Endothelial cell of umbilical vein (primary cell): Measurements from ENCODE around the gene KRT17. TPM values are rescaled to one million over a fixed set of nuclear protein-coding genes. Genes with fewer than 3 reads are reported as not detected.
"Not testable (repeated sequence)": the region's sequence is repeated elsewhere in the genome, so short reads cannot be mapped to it uniquely, and the experiment has no call there.

Experiments
- BruUV-seq: library from RNA; stranded (reverse); fragments of 400-500 nt; replicated peaks from 2 replicates; lab custom pipeline; 2021; lab: Mats Ljungman, UMichigan
- CTCF ChIA-PET: fragments of 300-600, 350-600 bp; sonication (Branson Sonifier 250); formaldehyde crosslinking; loops from one replicate; lab custom pipeline; 2021; ENCODE audit warnings: antibody characterized with exemption, inconsistent platforms; lab: Charles Lee
- POLR2A ChIA-PET: fragments of 300-600, 350-600 bp; sonication (Branson Sonifier 250); formaldehyde crosslinking; loops from one replicate; lab custom pipeline; 2021; ENCODE audit warnings: antibody characterized with exemption, inconsistent platforms; lab: Charles Lee
- DNase-seq: peaks from one replicate; pipeline ENCODE4 v3.0.0-alpha.2; 2011; ENCODE audit warnings: low read depth, low spot score
- FAIRE-seq: peaks from 2 replicates; lab custom pipeline; 2011; peaks lifted over from hg19 to GRCh38; lab: Jason Lieb, UNC
- H2AFZ ChIP-seq: 2 replicates; pipeline ENCODE4 v1.6.0; 2012; ENCODE audit warnings: low read depth, low read length, control low read depth, inconsistent platforms
- H3K27ac ChIP-seq: 2 replicates; pipeline ENCODE4 v1.5.1; 2011; ENCODE audit warnings: low read depth, mild to moderate bottlenecking, control low read depth, low read length, moderate library complexity; ENCODE audit not compliant: insufficient read depth
- H3K27me3 ChIP-seq, 2 experiments: 2 replicates each; pipeline versions ENCODE4 v1.6.0 to v1.6.1; 2011; ENCODE audit warnings: low read length in 2 of 2, mixed read lengths in 1 of 2; ENCODE audit not compliant: control insufficient read depth in 2 of 2, insufficient read depth in 2 of 2
- H3K36me3 ChIP-seq, 2 experiments: 2 replicates in 1 of 2; 3 replicates in 1 of 2; pipeline ENCODE4 v1.5.1; 2011; ENCODE audit warnings: low read length in 2 of 2, mild to moderate bottlenecking in 1 of 2, moderate library complexity in 1 of 2; ENCODE audit not compliant: control insufficient read depth in 2 of 2, insufficient read depth in 2 of 2; ENCODE audit errors: extremely low read depth in 1 of 2
- H3K4me1 ChIP-seq: 3 replicates; pipeline ENCODE4 v1.5.1; 2011; ENCODE audit warnings: mild to moderate bottlenecking, low read length; ENCODE audit not compliant: control insufficient read depth, insufficient read depth; ENCODE audit errors: extremely low read depth
- H3K4me2 ChIP-seq: 2 replicates; pipeline ENCODE4 v1.6.1; 2011; ENCODE audit warnings: low read length, control low read depth, mixed read lengths; ENCODE audit not compliant: insufficient read depth
- H3K4me3 ChIP-seq, 3 experiments: fragments of 200-600 bp in 1 of 3; sonication (generic), shearing (Covaris generic) in 1 of 3; replicated peaks in 1 of 3; 2 replicates each; pipeline ENCODE4 v1.5.1; 2011 to 2016; ENCODE audit warnings: control low read depth in 3 of 3, low read length in 3 of 3, mild to moderate bottlenecking in 2 of 3, inconsistent platforms in 1 of 3, low read depth in 1 of 3, moderate library complexity in 1 of 3; ENCODE audit not compliant: insufficient read depth in 1 of 3
- H3K79me2 ChIP-seq: 2 replicates; pipeline ENCODE4 v1.6.0; 2012; ENCODE audit warnings: low read length, inconsistent platforms; ENCODE audit not compliant: control insufficient read depth, insufficient read depth
- H3K9ac ChIP-seq: replicated peaks from 2 replicates; pipeline ENCODE3; 2011; ENCODE audit warnings: low read length, control low read depth; ENCODE audit not compliant: insufficient read depth; ENCODE audit errors: extremely low read depth
- H3K9me1 ChIP-seq: replicated peaks from 3 replicates; pipeline ENCODE4 v1.6.0; 2011; ENCODE audit warnings: mild to moderate bottlenecking, low read length; ENCODE audit not compliant: control insufficient read depth, insufficient read depth; ENCODE audit errors: extremely low read depth
- H3K9me3 ChIP-seq: replicated peaks from 2 replicates; pipeline ENCODE4 v1.5.1; 2012; ENCODE audit warnings: low read length, inconsistent platforms; ENCODE audit not compliant: control insufficient read depth, insufficient read depth
- H4K20me1 ChIP-seq: replicated peaks from 2 replicates; pipeline ENCODE3; 2011; ENCODE audit warnings: mild to moderate bottlenecking, low read length; ENCODE audit not compliant: control insufficient read depth, insufficient read depth; ENCODE audit errors: extremely low read depth
- MYC ChIP-seq: IDR thresholded peaks from one replicate; pipeline ENCODE4 v1.6.1; 2011; ENCODE audit warnings: mild to moderate bottlenecking, low read depth, low read length
- POLR2A ChIP-seq: IDR thresholded peaks from 2 replicates; pipeline ENCODE4 v1.6.1; 2012; ENCODE audit warnings: low read depth, mild to moderate bottlenecking, control low read depth, low read length
- dilution Hi-C: fragments of 300-500 bp; cut with MboI; formaldehyde crosslinking; loops from one replicate; pipeline ENCODE4 v1.15.0; 2019; ENCODE audit warnings: low sequenced_read_pairs; ENCODE audit not compliant: extremely low pct_ligation_motif_present
- intact Hi-C: fragments of 100-400 bp; cut with micrococcal nuclease; formaldehyde crosslinking; loops from one replicate; pipeline ENCODE4 v1.10.0; 2022
- polyA plus RNA-seq, 4 experiments: library from polyadenylated mRNA; depleted of rRNA in 3 of 4; stranded (reverse) in 3 of 4; unstranded in 1 of 4; fragments of >200 nt; gene quantifications; 2 replicates each; pipeline versions ENCODE4 v1.2.1 to v1.2.3, GENCODE V29; 2011 to 2012; ENCODE audit warnings: missing spikeins in 1 of 4
- total RNA-seq: library from RNA; stranded (reverse); gene quantifications from 2 replicates; pipeline ENCODE4 v1.2.3, GENCODE V29; 2021

The KRT17 gene
- total and polyA plus RNA-seq, 2 donors (not counting 3 experiments of a cell fraction or from before 2014, with no cell fraction given) = 0.83 to 1.6 TPM

- H2AFZ ChIP-seq, H3K36me3 ChIP-seq, H3K4me3 ChIP-seq, H4K20me1 ChIP-seq, intact Hi-C loops, H3K4me2 ChIP-seq, H3K79me2 ChIP-seq, H3K9ac ChIP-seq, H3K27ac ChIP-seq, POLR2A ChIA-PET, H3K4me1 ChIP-seq, DNase-seq, H3K27me3 ChIP-seq, dilution Hi-C loops, BruUV-seq, FAIRE-seq, H3K9me3 ChIP-seq, CTCF ChIA-PET, H3K9me1 ChIP-seq: not testable (repeated sequence)
Measured at GRCh38 chr17:41626028-41626913, 1.9 kb upstream of the KRT17 start.

GRCh38 chr17:41625602-41626001 is 1.2 kb upstream of the KRT17 start:
- no peak overlapping the region for H3K27ac ChIP-seq
- dilution Hi-C loops = no loop called here
- no peaks in the 10 kb centered on the region for H3K27me3 ChIP-seq
- H3K9me3 ChIP-seq = no peaks in the 10 kb centered on the region
- H3K4me1 ChIP-seq = no peaks in the 10 kb centered on the region
- ChIA-PET POLR2A (no interaction called here), CTCF (no interaction called here)
- H2AFZ ChIP-seq = no peak overlapping the region
- H3K79me2 ChIP-seq = no peaks in the 10 kb centered on the region
- FAIRE-seq (no peak), DNase-seq (no peak)
- no peak overlapping the region for H3K4me3 ChIP-seq
- H3K9me1 ChIP-seq = no peaks in the 10 kb centered on the region
- H3K9ac ChIP-seq = no peak overlapping the region
- no peak for TF ChIP-seq MYC
- no peak for TF ChIP-seq POLR2A
- no TSS peak for BruUV-seq
- no peak overlapping the region for H3K4me2 ChIP-seq
- intact Hi-C loops = no loop called here
- H4K20me1 ChIP-seq = no peaks in the 10 kb centered on the region
- no peaks in the 10 kb centered on the region for H3K36me3 ChIP-seq

DNA sequence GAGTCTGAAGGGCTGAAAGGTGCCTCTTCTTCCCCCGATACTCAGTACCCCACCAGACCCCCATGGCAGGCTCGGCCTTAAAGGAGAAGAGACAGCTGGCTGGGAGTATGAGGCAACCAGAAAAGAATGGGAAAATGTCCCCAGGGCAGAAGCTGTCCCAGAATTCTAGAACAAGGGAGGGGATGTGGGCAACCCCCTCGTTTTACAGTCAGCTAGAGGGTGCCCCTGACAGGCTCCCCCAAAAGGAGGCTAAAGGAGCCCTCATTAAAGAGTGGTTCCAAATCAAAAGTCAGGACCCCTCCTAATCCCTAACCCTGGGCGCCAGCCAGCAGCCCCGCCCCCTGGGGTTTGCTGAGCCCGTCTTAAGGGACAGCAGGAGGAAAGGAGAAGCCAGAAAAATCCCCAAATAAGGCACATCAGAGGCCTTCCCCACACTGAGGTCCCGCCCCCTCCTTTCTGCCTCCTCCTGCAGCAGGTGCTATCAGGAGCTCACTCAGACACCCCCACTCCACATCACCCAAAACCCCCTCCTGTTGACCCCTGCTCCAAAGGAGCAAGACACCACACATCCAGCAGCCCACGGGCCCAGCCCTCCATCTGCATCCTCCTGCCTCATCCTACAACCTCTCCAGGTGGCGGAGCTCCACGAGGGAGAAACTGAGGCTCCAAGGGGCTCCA is 1.1 kb downstream of the KRT17 start:
- DNase-seq, H3K4me3 ChIP-seq, H3K9ac ChIP-seq, H3K36me3 ChIP-seq, H2AFZ ChIP-seq, POLR2A ChIA-PET, H3K9me3 ChIP-seq, BruUV-seq, intact Hi-C loops, H4K20me1 ChIP-seq, FAIRE-seq, H3K9me1 ChIP-seq, H3K79me2 ChIP-seq, H3K4me2 ChIP-seq, H3K4me1 ChIP-seq, dilution Hi-C loops, H3K27me3 ChIP-seq, H3K27ac ChIP-seq: not testable (repeated sequence)
- CTCF ChIA-PET = interaction anchor here (1.8 kb wide), 1 partner anchor 25 kb away, joined by 7 read pairs; no protein-coding TSS in a partner anchor
